ENCODE data around the gene MYO3B. TPM values are rescaled to one million over a fixed set of nuclear protein-coding genes. Genes with fewer than 3 reads are reported as not detected.

MYO3B gene
- total RNA-seq, 1 experiment from 2014 or later = 0.35 TPM

GRCh38 chr2:170514140-170514539 lies 336.2 kb downstream of the MYO3B start:
- DNase-seq = no peak
- Histone ChIP-seq H3K27me3 (ENCODE audit: control insufficient read depth, insufficient read depth, low read length) (no peaks in the 10 kb centered on the region), H3K4me3 (ENCODE audit: insufficient read depth, low read depth, low read length) (no peak overlapping the region), H3K36me3 (replicated peaks; ENCODE audit: control insufficient read depth, insufficient read depth, low read length) (no peaks in the 10 kb centered on the region)

GRCh38 chr2:170517538-170517937 lies 339.6 kb downstream of the MYO3B start:
- no peaks in the 10 kb centered on the region for H3K27me3 ChIP-seq (ENCODE audit: control insufficient read depth, insufficient read depth, low read length)
- no peaks in the 10 kb centered on the region for H3K36me3 ChIP-seq (replicated peaks; ENCODE audit: control insufficient read depth, insufficient read depth, low read length)
- H3K4me3 ChIP-seq (ENCODE audit: insufficient read depth, low read depth, low read length) = no peak overlapping the region
- DNase-seq = no peak

- Histone ChIP-seq H3K27me3 (ENCODE audit: control insufficient read depth, insufficient read depth, low read length) (no peaks in the 10 kb centered on the region), H3K4me3 (ENCODE audit: insufficient read depth, low read depth, low read length) (no peak overlapping the region), H3K36me3 (replicated peaks; ENCODE audit: control insufficient read depth, insufficient read depth, low read length) (no peaks in the 10 kb centered on the region)
- no peak for DNase-seq
These were observed 341.0 kb downstream of the MYO3B start for GRCh38 chr2:170518911-170519310.

GRCh38 chr2:170521299-170521698 lies 343.4 kb downstream of the MYO3B start:
- no peak overlapping the region for H3K4me3 ChIP-seq (ENCODE audit: insufficient read depth, low read depth, low read length)
- no peaks in the 10 kb centered on the region for H3K36me3 ChIP-seq (replicated peaks; ENCODE audit: control insufficient read depth, insufficient read depth, low read length)
- no peak for DNase-seq
- no peaks in the 10 kb centered on the region for H3K27me3 ChIP-seq (ENCODE audit: control insufficient read depth, insufficient read depth, low read length)

- DNase-seq = no peak
- Histone ChIP-seq H3K4me3 (ENCODE audit: insufficient read depth, low read depth, low read length) (no peak overlapping the region), H3K27me3 (ENCODE audit: control insufficient read depth, insufficient read depth, low read length) (no peaks in the 10 kb centered on the region), H3K36me3 (replicated peaks; ENCODE audit: control insufficient read depth, insufficient read depth, low read length) (no peaks in the 10 kb centered on the region)
These were observed 345.6 kb downstream of the MYO3B start for GRCh38 chr2:170523506-170523905.

GRCh38 chr2:170524828-170525565 lies 347.1 kb downstream of the MYO3B start:
- H3K4me3 ChIP-seq (ENCODE audit: insufficient read depth, low read depth, low read length) = no peak overlapping the region
- H3K36me3 ChIP-seq (replicated peaks; ENCODE audit: control insufficient read depth, insufficient read depth, low read length) = no peaks in the 10 kb centered on the region
- no peaks in the 10 kb centered on the region for H3K27me3 ChIP-seq (ENCODE audit: control insufficient read depth, insufficient read depth, low read length)
- DNase-seq = no peak

- Histone ChIP-seq H3K36me3 (replicated peaks; ENCODE audit: control insufficient read depth, insufficient read depth, low read length) (no peaks in the 10 kb centered on the region), H3K27me3 (ENCODE audit: control insufficient read depth, insufficient read depth, low read length) (no peaks in the 10 kb centered on the region), H3K4me3 (ENCODE audit: insufficient read depth, low read depth, low read length) (no peak overlapping the region)
- DNase-seq = no peak
These were observed 347.6 kb downstream of the MYO3B start for GRCh38 chr2:170525566-170525900.

- no peaks in the 10 kb centered on the region for H3K27me3 ChIP-seq (ENCODE audit: control insufficient read depth, insufficient read depth, low read length)
- no peaks in the 10 kb centered on the region for H3K36me3 ChIP-seq (replicated peaks; ENCODE audit: control insufficient read depth, insufficient read depth, low read length)
- DNase-seq = peak; percentile 40
- no peak overlapping the region for H3K4me3 ChIP-seq (ENCODE audit: insufficient read depth, low read depth, low read length)
These were observed 352.4 kb downstream of the MYO3B start for GRCh38 chr2:170530284-170530745.

GRCh38 chr2:170530803-170531564 lies 353.0 kb downstream of the MYO3B start:
- DNase-seq = no peak
- no peaks in the 10 kb centered on the region for H3K36me3 ChIP-seq (replicated peaks; ENCODE audit: control insufficient read depth, insufficient read depth, low read length)
- H3K27me3 ChIP-seq (ENCODE audit: control insufficient read depth, insufficient read depth, low read length) = no peaks in the 10 kb centered on the region
- H3K4me3 ChIP-seq (ENCODE audit: insufficient read depth, low read depth, low read length) = no peak overlapping the region

GRCh38 chr2:170531876-170532275 lies 353.9 kb downstream of the MYO3B start:
- no peak for DNase-seq
- H3K4me3 ChIP-seq (ENCODE audit: insufficient read depth, low read depth, low read length) = no peak overlapping the region
- H3K27me3 ChIP-seq (ENCODE audit: control insufficient read depth, insufficient read depth, low read length) = no peaks in the 10 kb centered on the region
- H3K36me3 ChIP-seq (replicated peaks; ENCODE audit: control insufficient read depth, insufficient read depth, low read length) = no peaks in the 10 kb centered on the region

- no peak for DNase-seq
- no peaks in the 10 kb centered on the region for H3K27me3 ChIP-seq (ENCODE audit: control insufficient read depth, insufficient read depth, low read length)
- H3K36me3 ChIP-seq (replicated peaks; ENCODE audit: control insufficient read depth, insufficient read depth, low read length) = no peaks in the 10 kb centered on the region
- H3K4me3 ChIP-seq (ENCODE audit: insufficient read depth, low read depth, low read length) = no peak overlapping the region
These were observed 355.2 kb downstream of the MYO3B start for GRCh38 chr2:170533156-170533555.

GRCh38 chr2:170535552-170535951 lies 357.6 kb downstream of the MYO3B start:
- no peak overlapping the region for H3K4me3 ChIP-seq (ENCODE audit: insufficient read depth, low read depth, low read length)
- no peak for DNase-seq
- no peaks in the 10 kb centered on the region for H3K36me3 ChIP-seq (replicated peaks; ENCODE audit: control insufficient read depth, insufficient read depth, low read length)
- H3K27me3 ChIP-seq (ENCODE audit: control insufficient read depth, insufficient read depth, low read length) = no peaks in the 10 kb centered on the region

- H3K27me3 ChIP-seq (ENCODE audit: control insufficient read depth, insufficient read depth, low read length) = no peaks in the 10 kb centered on the region
- no peak for DNase-seq
These were observed 366.9 kb downstream of the MYO3B start for GRCh38 chr2:170544817-170545216.

GRCh38 chr2:170548304-170548703 lies 370.4 kb downstream of the MYO3B start:
- no peak for DNase-seq
- Histone ChIP-seq H3K27me3 (ENCODE audit: control insufficient read depth, insufficient read depth, low read length) (no peaks in the 10 kb centered on the region), H3K4me3 (ENCODE audit: insufficient read depth, low read depth, low read length) (no peak overlapping the region), H3K36me3 (replicated peaks; ENCODE audit: control insufficient read depth, insufficient read depth, low read length) (no peaks in the 10 kb centered on the region)

More at GRCh38 chr2:170544817-170545216, 366.9 kb downstream of the MYO3B start:
- H3K4me3 ChIP-seq (ENCODE audit: insufficient read depth, low read depth, low read length) = no peak overlapping the region
- no peaks in the 10 kb centered on the region for H3K36me3 ChIP-seq (replicated peaks; ENCODE audit: control insufficient read depth, insufficient read depth, low read length)

- no peaks in the 10 kb centered on the region for H3K36me3 ChIP-seq (replicated peaks; ENCODE audit: control insufficient read depth, insufficient read depth, low read length)
- DNase-seq = no peak
- H3K4me3 ChIP-seq (ENCODE audit: insufficient read depth, low read depth, low read length) = no peak overlapping the region
- H3K27me3 ChIP-seq (ENCODE audit: control insufficient read depth, insufficient read depth, low read length) = no peaks in the 10 kb centered on the region
These were observed 372.6 kb downstream of the MYO3B start for GRCh38 chr2:170550501-170550900.
